K562 (cell line): ENCODE results near the gene LARP7. TPM values are rescaled to one million over a fixed set of nuclear protein-coding genes. Genes with fewer than 3 reads are reported as not detected.

Experiments used
- BRD4 ChIP-seq: fragments of 200-600 bp; sonication (generic); IDR thresholded peaks from 2 replicates; pipeline ENCODE4 v1.6.1; 2017; ENCODE audit warnings: inconsistent platforms
- CSDE1 ChIP-seq, 2 experiments: fragments of 450-650 bp; IDR thresholded peaks; 2 replicates each; pipeline ENCODE4 v1.6.1; 2016; ENCODE audit warnings: mild to moderate bottlenecking in 1 of 2
- HDAC3 ChIP-seq: fragments of 450-650 bp; IDR thresholded peaks from 2 replicates; pipeline ENCODE4 v1.6.1; 2018; ENCODE audit warnings: borderline replicate concordance, mild to moderate bottlenecking, moderate library complexity; ENCODE audit not compliant: partially characterized antibody
- IFI16 ChIP-seq: fragments of 250-450 bp; sonication (Bioruptor Pico); IDR thresholded peaks from 2 replicates; pipeline ENCODE4 v2.1.2; 2022; ENCODE audit warnings: mild to moderate bottlenecking, inconsistent platforms
- KAT8 ChIP-seq: fragments of 450-650 bp; IDR thresholded peaks from 2 replicates; pipeline ENCODE4 v1.6.1; 2016; ENCODE audit warnings: low read depth, mild to moderate bottlenecking
- KDM1A ChIP-seq, 2 experiments: fragments of 450-650 bp; IDR thresholded peaks; 2 replicates each; pipeline ENCODE4 v1.6.1; 2016; ENCODE audit warnings: mild to moderate bottlenecking in 2 of 2
- KLF13 ChIP-seq: fragments of 450-650 bp; IDR thresholded peaks from 2 replicates; pipeline ENCODE4 v1.6.1; 2016; ENCODE audit warnings: missing genetic modification characterization, low read depth, mild to moderate bottlenecking, missing compliant biosample characterization, moderate library complexity, borderline replicate concordance
- LARP7 ChIP-seq: fragments of 450-650 bp; IDR thresholded peaks from 2 replicates; pipeline ENCODE4 v1.6.1; 2016
- MAX ChIP-seq: sonication (generic); formaldehyde crosslinking; IDR thresholded peaks from 2 replicates; pipeline ENCODE4 v1.9.0; 2022; ENCODE audit warnings: mild to moderate bottlenecking, missing genetic modification reagents
- MBD1 ChIP-seq: fragments of 250-450 bp; sonication (Bioruptor Pico); IDR thresholded peaks from 2 replicates; pipeline ENCODE4 v1.8.0; 2022; ENCODE audit warnings: inconsistent platforms
- MEIS2 ChIP-seq: fragments of 450-650 bp; IDR thresholded peaks from 2 replicates; pipeline ENCODE4 v1.6.1; 2014; ENCODE audit warnings: mild to moderate bottlenecking; ENCODE audit not compliant: partially characterized antibody
- MTA1 ChIP-seq: fragments of 450-650 bp; IDR thresholded peaks from 2 replicates; pipeline ENCODE4 v1.6.1; 2017; ENCODE audit warnings: borderline replicate concordance
- NR2C2 ChIP-seq, 2 experiments: fragments of 200-800 bp in 1 of 2; sonication (Bioruptor generic) in 1 of 2; sonication (generic) in 1 of 2; formaldehyde crosslinking in 1 of 2; IDR thresholded peaks; 2 replicates each; pipeline versions ENCODE4 v1.6.1 to v1.8.0; 2016 to 2022; ENCODE audit warnings: mild to moderate bottlenecking in 1 of 2, missing compliant biosample characterization in 1 of 2, missing genetic modification characterization in 1 of 2, missing genetic modification reagents in 1 of 2
- NR3C1 ChIP-seq: sonication (generic); formaldehyde crosslinking; IDR thresholded peaks from 2 replicates; pipeline ENCODE4 v1.8.1; 2022; ENCODE audit warnings: missing genetic modification reagents
- POLR2A ChIP-seq: fragments of 450-650 bp; conservative IDR thresholded peaks from 2 replicates; pipeline ENCODE4 v1.6.1; 2016
- RBM39 ChIP-seq: fragments of 200-400 bp; formaldehyde crosslinking; optimal IDR thresholded peaks from 2 replicates; pipeline ENCODE3; 2018; ENCODE audit warnings: low read depth, low read length
- RUNX1 ChIP-seq: sonication (generic); IDR thresholded peaks from 2 replicates; pipeline ENCODE4 v1.6.1; 2016; ENCODE audit warnings: antibody characterized with exemption, low read depth
- SIN3B ChIP-seq: fragments of 450-650 bp; IDR thresholded peaks from 2 replicates; pipeline ENCODE4 v1.6.1; 2017; ENCODE audit warnings: low read depth, mild to moderate bottlenecking, moderate library complexity
- SLC30A9 ChIP-seq: fragments of 250-450 bp; sonication (Bioruptor Pico); IDR thresholded peaks from 2 replicates; pipeline ENCODE4 v1.8.0; 2022; ENCODE audit warnings: mild to moderate bottlenecking, moderate library complexity
- SMAD3 ChIP-seq: fragments of 450-650 bp; formaldehyde crosslinking; conservative IDR thresholded peaks from 2 replicates; pipeline ENCODE4 v1.4.0; 2020; ENCODE audit warnings: mild to moderate bottlenecking
- SRSF7 ChIP-seq: fragments of 200-400 bp; formaldehyde crosslinking; optimal IDR thresholded peaks from 2 replicates; pipeline ENCODE3; 2017; ENCODE audit warnings: mild to moderate bottlenecking, low read depth, low read length
- SUPT5H ChIP-seq: fragments of 450-650 bp; IDR thresholded peaks from 2 replicates; pipeline ENCODE4 v1.6.1; 2016
- TEAD2 ChIP-seq: fragments of 450-650 bp; IDR thresholded peaks from 2 replicates; pipeline ENCODE4 v1.6.1; 2016; ENCODE audit warnings: missing genetic modification characterization, control low read depth, missing compliant biosample characterization
- USF1 ChIP-seq: sonication (generic); formaldehyde crosslinking; IDR thresholded peaks from 2 replicates; pipeline ENCODE4 v1.9.0; 2022; ENCODE audit warnings: mild to moderate bottlenecking, missing genetic modification reagents
- YY1 ChIP-seq, 3 experiments: IDR thresholded peaks; 2 replicates each; pipeline ENCODE4 v1.6.1; 2011; ENCODE audit warnings: low read length in 2 of 3, mild to moderate bottlenecking in 2 of 3, moderate library complexity in 2 of 3, borderline replicate concordance in 1 of 3, control low read depth in 1 of 3, low read depth in 1 of 3; ENCODE audit not compliant: insufficient read depth in 3 of 3, insufficient replicate concordance in 2 of 3, control insufficient read depth in 1 of 3, insufficient read length in 1 of 3; ENCODE audit errors: extremely low read depth in 1 of 3
- ZFPM2 ChIP-seq: fragments of 250-450 bp; sonication (Bioruptor Pico); IDR thresholded peaks from 2 replicates; pipeline ENCODE4 v1.5.1; 2022; ENCODE audit warnings: mild to moderate bottlenecking
- polyA plus RNA-seq, 8 experiments: library from polyadenylated mRNA; depleted of rRNA in 4 of 8; stranded (reverse) in 5 of 8; unstranded in 3 of 8; fragments of >200 nt; fragmentation: Nextera tagmentation in 2 of 8; fragmentation: Illumina TruSeq in 1 of 8; extraction: Ambion mirVana in 2 of 8; extraction: Trizol in 1 of 8; gene quantifications; 2 replicates each; pipeline versions ENCODE4 v1.2.1 to v1.2.3, GENCODE V29; 2011 to 2014; ENCODE audit warnings: inconsistent platforms in 1 of 8, missing spikeins in 1 of 8
- total RNA-seq, 7 experiments: library from RNA; depleted of rRNA in 6 of 7; stranded (reverse); fragments of >200 nt in 6 of 7; fragmentation: Illumina TruSeq in 2 of 7; extraction: Trizol in 2 of 7; gene quantifications; 2 replicates each; pipeline versions ENCODE4 v1.2.1 to v1.2.3, GENCODE V29; 2011 to 2021; ENCODE audit warnings: low replicate concordance in 1 of 7

Gene LARP7
- total and polyA plus RNA-seq, 9 of the 15 experiments (the other 6 are each of a cell fraction or from before 2014, with no cell fraction given), result 30.1 to 76.9 (median 56.0) TPM

DNA sequence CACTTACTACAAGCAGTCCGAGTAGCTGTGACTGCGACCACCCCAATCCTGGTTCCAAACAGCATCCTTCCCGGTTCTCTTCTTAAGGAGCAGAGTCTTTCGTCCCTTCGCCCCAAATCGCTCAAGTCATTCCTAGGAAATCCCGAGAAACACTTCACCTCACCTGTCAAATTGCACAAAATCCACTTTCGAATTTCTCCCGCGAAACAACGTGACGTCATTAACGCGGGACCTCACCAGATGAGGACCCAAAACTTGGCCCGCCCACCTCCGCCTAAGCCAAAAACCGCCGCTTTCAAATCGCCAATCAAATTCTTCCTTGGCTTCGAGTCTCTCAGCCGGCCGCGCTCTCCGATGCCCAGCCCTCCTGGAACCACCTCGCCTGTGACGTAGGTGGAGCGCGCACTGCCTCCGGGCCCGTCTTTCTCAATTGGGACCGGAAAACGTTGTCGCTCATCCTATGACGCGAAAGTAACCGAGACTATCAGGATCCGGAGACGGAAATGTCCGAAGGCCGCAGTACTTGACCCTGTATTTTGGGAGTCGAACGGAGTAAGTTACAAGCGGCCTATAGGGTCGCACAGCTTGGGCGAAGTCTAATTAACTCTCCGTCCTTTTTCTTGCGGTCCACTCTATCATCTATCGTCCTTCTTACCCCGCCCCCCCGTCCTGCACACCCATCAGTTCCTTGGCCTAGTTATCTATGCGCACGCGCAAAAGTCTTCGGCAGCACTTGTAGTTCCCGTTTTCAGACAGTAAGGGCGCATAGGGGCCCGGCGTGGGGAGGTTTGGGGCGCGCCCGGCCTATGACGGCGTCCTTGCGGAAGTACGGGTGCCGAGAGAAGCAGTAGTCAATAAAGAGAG is at the start of gene LARP7, which contains the start of gene ZGRF1 (continued):
- TF ChIP-seq SRSF7 (no peak), POLR2A (peak; percentile 82), RUNX1 (no peak), BRD4 (peak; percentile 61; the same call in 1 of the 2 replicates), SLC30A9 (no peak), SMAD3 (no peak), CSDE1 (IDR thresholded peaks at IDR 0.05) (peak in 1 of 2 experiments; percentile 70; a peak in 2 of 4 replicates), MAX (CRISPR knock-in tag) (0 out of 2 replicates have a peak, but pooled peaks have one; percentile 31), NR3C1 (CRISPR knock-in tag) (no peak), YY1 (IDR thresholded peaks at IDR 0.05; ENCODE audit: borderline replicate concordance in 1 of 3, control insufficient read depth in 1 of 3, extremely low read depth in 1 of 3, insufficient read depth in 3 of 3, insufficient read length in 1 of 3, insufficient replicate concordance in 2 of 3, low read depth in 1 of 3, low read length in 2 of 3) (peak in 1 of 3 experiments; percentile 17), IFI16 (CRISPR knock-in tag) (no peak), NR2C2 (CRISPR knock-in tag; IDR thresholded peaks at IDR 0.05) (no peak), NR2C2 (tag; IDR thresholded peaks at IDR 0.05) (peak; percentile 70; the same call in 1 of the 2 replicates), HDAC3 (no peak), RBM39 (no peak), USF1 (CRISPR knock-in tag) (no peak), KAT8 (no peak), MEIS2 (no peak), KLF13 (no peak), SIN3B (peak; percentile 88), MBD1 (CRISPR knock-in tag) (no peak), SUPT5H (peak; percentile 73), LARP7 (no peak), KDM1A (IDR thresholded peaks at IDR 0.05) (no peak), MTA1 (peak; percentile 99), ZFPM2 (CRISPR knock-in tag) (no peak), TEAD2 (no peak)
